Thyroid gland (tissue), 4 donors: Measurements from ENCODE around the gene MITF.

Source experiments
- CTCF ChIP-seq, 6 experiments: fragments of 200-600 bp in 3 of 6; fragments of 450-650 bp in 3 of 6; sonication (generic) in 3 of 6; IDR thresholded peaks; one replicate each; pipeline ENCODE4 v1.5.1; 2016 to 2019; ENCODE audit warnings: antibody characterized with exemption in 6 of 6, mild to moderate bottlenecking in 2 of 6, inconsistent platforms in 1 of 6, moderate library complexity in 1 of 6
- POLR2A ChIP-seq, 2 donors: fragments of 450-650 bp; IDR thresholded peaks; one replicate each; pipeline ENCODE4 v1.6.1; 2017; ENCODE audit warnings: antibody characterized with exemption in 2 of 2, mild to moderate bottlenecking in 2 of 2, moderate library complexity in 1 of 2

GRCh38 chr3:69821133-69821532 is 81.9 kb downstream of the MITF start:
- TF ChIP-seq POLR2A (IDR thresholded peaks at IDR 0.05) (no peak), CTCF (IDR thresholded peaks at IDR 0.05) (no peak)
